Measurements from ENCODE around the gene MAVS.

GRCh38 chr20:3846740-3847428, at the start of gene MAVS:
- TF ChIP-seq CTCF (IDR thresholded peaks at IDR 0.05) (no peak), POLR2A (IDR thresholded peaks at IDR 0.05) (no peak)
